Measurements from ENCODE around the gene PACRG.

Gene PACRG

DNA sequence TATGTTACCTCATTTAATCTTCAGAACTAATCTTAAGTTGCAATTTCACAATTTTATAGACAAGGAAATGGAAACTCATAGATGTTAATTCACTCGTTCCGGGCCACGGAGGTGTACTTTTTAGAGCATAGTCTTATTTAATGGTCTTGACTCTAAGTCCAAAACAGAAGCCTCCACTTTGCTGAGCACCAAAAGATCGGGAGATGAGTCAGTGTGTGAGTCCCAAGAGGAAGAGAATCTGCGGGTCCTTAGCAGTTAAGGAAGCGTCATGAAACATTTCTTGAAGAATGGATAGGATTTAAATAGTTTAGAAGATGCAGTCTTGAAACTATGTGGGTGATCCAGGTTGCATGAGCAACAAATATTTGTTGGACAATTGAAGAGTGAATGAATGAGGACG lies 454.9 kb downstream of the PACRG start:
- no peak for FAIRE-seq

DNA sequence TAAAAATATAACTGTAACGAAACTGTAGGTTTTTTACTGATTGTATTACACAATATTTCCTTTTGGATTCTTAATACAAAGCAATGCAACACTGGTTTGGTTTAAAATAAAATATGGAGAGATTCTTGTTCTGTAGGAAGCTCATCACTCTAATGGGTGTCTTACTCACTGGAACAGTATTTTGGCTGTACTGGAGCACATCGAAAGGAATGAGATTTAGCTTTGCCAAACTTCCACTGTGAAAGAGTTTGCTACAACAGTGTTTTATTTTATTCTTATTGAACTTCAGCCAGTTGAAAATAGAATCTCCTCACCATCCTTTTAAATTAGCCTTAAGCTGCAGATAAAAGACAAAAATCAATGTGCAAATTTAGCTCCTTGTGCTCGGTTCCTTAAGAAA lies 456.0 kb downstream of the PACRG start:
- no peak for FAIRE-seq

DNA sequence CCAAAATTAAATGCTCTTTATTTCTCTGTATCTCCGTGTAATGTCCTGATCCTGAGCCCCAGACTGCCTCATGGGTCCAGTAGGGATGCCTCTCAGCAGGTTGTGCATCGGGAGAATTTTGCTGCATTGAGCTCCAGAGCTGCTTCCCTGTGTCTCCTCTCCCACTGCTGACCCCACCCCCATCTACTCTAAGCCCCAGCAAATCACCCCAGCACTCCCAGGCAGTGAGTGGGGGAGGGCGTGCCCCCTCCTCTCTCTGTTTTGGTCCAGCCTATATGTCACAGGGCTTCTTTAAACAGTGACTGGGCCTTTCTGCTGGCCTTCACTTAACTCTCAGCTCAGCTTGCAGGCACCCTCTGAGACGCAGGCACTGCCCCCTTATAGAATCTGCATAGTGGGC lies 458.0 kb downstream of the PACRG start:
- no peak for FAIRE-seq

DNA sequence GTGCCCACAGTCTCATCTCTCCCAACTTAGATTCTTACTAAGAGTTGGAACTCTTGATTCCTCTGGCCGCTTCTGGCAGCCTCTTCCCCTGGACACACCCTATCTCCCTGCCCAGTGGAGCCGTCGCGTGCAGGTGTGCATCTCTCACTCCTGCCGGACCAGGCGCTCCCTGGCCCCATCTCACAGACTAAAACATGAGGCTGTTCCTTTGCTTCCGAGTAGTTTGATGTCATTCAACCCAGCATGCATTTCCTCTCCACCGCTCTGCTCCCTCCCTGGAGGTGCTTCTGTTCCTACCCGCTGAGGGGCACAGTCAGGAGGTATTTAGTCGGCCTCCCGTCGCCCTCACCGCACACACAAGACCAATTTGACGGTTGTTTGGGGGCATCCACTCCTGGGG lies 458.8 kb downstream of the PACRG start:
- FAIRE-seq: no peak

DNA sequence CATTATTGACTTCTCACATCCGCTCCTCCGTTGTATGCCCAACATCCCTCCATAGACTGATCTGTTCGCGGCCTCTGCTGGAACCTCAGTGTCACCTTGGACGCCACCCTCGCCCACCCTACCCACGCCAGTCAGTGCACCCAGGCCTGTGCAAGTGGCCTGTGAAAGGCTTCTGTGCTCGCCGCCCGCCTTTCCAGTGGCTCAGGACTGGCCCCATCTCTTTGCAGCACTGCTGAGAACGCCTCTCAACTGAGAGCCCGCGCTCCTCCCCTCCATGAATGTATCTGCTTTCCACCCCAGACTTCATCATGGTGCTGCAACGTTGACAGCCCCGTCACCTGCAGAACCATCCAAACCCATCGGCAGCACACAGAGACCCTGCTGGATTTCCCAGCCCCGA lies 459.4 kb downstream of the PACRG start:
- no peak for FAIRE-seq

DNA sequence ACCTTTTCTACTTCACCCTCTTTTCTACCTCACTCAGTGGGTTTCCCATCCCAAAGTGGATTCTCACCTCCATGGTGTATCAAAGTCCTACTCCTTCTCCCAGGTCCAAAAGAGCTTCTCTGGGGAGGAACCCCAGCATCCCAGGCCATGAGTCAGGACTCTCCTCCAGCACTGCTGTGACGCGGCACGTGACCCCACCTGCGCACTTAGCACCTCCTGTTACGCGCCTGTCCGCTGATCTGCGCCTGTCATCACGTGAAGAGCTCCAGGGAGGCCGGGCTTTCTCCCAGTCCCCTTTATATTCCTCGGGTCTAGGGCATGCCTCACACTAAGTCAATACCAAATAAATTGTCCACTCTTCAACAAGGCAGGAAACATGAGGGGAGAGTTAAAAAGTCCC lies 459.8 kb downstream of the PACRG start:
- no peak for FAIRE-seq

DNA sequence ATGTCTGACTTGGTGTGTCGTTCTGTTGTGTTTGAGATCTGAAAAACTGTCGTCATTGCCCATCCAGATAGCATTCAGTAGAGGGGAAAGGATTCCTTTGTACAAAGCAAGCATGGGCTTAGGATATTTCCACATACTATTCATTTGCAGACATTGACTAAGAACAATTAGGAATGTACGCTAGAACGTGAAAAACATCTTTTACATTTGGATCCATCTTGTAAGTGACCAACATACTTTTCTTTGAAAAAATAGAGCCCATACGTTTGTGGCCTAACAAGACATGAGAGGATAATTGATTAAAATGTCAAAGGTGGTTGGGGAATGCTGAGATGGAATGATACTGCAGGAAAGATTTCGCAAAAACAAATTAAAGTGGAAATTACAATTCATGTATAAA lies 461.0 kb downstream of the PACRG start:
- no peak for FAIRE-seq

DNA sequence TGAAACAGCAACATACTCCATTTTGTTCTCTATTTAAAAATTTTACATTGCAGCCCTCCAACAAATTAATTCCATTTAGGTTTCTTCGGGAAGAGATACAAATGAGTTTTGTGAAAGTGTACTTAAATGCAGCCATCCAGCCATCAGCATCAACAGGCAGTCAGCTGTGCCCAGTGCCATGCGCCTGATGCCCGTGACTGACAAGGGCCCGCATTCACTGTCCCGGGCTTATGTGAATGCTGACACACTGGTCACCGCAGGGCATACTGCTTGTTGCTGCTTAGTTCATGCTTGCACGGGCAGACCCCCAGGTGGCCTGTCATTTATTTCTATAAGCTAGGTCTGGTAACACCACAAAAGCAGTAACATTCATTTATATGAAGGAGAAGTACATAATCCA lies 461.8 kb downstream of the PACRG start:
- no peak for FAIRE-seq

DNA sequence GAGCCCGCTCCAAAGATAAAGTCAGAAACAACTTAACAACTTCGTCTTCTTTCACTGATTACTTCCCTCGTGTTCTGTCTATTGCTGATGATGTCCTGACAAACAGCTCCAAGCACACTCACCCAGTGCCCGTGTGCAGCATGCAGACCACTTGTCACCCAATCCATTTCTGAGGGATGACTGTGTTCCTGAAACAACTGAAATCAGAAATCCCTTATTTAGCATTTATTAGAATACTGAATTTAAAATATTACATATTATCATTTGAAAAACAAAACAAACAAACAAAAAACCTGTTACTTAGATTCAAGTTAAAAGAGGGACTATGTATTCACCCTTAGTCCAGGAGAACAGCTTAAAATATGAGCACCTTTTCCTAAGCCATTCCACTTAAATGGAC lies 463.0 kb downstream of the PACRG start:
- no peak for FAIRE-seq

DNA sequence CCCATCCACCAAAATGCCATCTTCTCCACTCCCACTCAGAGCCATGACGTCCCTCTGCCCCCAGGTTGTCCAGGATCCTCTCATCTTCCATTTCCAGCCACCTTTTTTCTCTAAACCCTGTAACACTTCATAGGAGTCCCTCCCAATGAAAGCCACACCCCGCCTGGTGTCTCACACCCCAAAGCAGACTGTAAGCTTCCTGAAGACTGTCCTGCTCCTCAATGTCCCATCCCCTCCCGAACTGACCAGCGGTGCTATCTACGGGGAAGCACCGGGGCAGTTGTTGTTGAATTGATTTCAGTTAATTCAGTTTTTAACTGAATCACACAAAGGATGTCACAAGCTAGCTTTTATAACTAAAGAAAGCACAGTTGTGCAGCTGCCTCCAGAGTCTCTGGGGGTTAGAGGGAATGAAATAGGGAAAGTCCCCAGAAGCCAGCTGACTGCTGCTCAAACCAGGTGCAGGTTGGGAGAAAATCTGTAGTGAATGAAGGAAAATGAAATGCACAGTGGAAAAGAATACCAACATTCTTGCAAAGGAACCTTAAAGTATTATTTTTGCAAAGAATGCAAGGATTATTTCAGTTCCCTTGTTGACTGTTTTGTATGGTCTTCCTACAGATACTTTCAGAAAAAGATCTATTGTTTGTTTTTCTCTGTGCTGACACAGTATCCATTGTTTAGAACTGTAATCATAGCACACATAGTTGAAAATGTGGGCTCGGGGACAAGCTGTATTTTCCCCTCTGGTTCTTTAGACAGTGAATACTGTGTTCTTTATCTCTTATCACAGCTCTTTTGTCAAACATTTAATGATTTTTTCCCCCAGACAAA lies 464.1 kb downstream of the PACRG start:
- no peak for FAIRE-seq

DNA sequence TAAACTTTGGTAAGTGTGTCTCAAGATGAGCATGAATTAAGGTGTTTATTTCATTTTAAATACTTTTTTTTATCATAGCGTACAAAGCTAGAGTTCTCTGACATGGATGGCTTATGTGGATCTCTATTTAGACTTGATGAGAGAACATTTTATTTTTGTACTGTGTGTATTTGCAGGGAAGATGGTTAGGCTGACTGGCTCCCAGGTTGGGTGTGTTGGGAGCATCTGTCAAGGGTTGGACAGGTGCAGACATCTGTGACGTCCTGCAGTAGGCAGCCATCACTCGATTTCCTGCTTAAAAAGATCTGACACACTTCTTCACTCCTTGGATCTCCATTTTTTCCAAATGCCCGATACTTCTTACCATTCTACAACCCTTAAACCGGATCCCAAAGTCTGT lies 464.8 kb downstream of the PACRG start:
- no peak for FAIRE-seq

DNA sequence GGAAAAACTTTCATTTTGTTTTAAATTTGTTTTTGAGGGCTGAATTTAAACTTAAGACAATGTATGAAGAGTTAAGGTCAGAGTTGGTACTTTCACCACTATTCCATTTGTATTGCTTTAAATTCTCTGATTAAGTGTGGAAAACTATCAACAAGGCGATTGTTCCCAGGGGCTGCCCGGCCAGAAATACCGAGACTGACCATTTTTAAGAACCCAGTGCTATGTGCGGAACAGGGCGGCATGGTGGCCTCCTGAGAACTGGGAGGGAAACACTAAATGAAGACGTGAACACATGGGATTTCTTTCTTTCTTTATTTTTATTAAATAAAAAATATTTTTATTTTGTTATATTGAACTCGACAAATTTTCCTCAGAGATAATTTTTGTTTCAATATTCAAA lies 465.6 kb downstream of the PACRG start:
- FAIRE-seq: no peak

DNA sequence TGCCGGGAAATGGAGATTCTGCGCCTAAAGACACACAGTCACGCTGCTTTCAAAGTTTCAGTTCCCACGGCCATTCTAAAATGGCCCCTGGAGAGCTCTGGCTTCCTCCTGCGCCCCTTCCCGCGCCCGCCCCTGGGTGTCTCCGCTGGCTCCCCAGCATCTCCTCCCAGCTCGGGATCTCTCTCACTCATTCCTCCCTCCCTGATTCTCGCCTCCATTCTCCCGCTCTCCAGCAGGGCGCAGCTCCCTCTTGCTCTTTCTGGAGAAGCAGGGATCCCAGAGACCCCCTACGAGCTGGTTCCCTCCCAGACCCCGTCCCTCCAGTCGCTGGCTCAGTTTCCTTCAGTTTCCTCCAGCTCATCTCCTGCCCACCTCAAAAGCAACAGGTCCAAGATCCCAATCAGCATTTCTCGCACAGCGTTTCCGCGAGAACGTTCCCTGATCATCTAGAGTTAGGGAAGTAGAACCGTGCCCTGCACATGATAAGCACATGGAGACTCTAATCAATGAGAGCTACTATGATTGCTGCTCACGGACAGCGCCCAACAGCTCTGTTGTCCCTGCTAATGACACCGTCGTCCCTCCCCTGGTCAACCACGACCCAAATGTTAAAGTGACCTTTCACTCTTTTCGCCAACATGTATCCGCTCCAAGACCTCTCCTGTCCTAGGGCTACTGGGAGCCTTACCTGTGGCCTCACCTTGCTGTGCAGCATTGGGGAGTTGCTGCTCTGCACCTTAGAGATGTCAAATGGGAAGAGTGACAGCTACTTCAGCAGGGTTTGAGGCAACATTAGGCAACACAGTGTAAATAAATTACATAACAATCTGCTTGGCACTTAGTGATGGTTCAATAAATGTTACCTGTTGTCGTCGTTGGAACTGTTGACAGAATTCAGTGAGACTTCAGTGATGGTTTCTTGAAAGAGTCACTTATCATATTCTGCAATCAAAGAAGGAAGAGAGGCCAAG lies 468.2 kb downstream of the PACRG start:
- FAIRE-seq: no peak

DNA sequence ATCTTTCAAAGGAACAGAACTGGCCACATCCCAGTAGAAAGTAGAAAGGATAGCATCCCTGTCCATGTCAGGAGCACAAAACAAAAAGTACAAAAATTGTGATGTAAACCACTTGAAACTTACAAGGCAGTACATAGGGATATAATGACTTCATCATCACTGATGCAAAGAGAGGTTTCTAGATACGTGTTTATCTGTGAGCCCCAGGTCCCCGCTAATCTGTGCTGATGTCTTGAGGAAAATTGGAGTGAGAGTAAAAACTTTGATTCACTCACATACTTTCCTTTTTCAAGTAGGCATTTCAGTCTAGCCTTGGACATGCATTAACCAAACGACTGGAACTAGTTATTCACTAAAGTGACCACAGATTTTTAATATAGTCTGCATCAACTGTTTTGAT lies 470.1 kb downstream of the PACRG start:
- no peak for FAIRE-seq

DNA sequence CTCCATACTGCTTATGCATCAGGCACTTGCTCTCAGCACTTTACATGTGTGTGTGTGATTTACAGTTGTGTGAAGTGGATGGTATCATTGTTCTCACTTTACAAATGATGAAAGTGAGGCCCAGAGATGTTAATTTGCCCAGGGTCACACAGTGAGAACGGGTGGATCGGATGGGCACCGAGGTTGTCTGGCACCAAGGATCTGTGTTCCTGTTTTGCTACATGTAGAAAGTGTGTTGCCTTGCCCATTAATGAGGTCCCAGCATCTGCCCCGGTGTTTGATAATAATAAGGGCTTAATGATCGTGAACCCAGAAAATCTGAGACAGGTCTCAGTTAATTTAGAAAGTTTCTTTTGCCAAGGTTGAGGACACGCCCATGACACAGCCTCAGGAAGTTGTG lies 470.6 kb downstream of the PACRG start:
- FAIRE-seq: no peak

DNA sequence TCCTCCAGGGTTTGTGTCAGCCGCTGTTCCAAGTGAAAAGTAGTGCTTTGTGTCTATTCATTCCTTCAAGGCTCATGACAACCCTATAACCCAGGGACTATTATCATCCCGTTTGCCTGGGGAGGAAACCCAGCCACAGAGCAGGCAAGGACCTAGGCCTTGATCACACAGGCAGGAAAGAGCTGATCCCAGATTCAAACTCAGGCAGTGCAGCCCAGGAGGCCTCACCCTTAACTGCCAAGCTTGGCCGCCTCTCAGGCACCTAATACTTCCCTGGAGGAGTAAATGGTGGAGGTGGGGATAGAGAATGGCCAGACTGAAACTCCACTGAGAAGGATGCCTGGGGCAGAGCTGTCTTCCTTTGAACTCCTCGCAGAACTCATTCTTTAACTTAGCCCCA lies 471.6 kb downstream of the PACRG start:
- no peak for FAIRE-seq

DNA sequence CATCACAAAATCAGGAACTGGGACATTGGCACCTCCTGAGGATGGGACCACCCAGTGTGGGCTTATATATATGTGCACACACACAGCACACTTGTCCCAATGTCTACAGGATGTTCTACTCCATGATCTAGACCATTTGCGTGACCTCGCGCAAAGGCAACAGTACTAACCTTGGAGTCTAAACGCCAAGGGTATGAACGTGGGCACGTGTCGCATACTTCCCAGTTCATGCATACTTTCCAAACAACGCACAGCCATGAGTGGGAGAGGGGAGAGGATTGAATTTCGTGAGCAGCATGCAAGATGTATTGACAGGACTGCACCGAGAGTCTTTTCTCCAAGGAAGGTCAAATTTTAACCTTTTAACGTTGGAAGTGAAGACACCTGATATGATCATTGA lies 472.5 kb downstream of the PACRG start:
- FAIRE-seq: no peak

DNA sequence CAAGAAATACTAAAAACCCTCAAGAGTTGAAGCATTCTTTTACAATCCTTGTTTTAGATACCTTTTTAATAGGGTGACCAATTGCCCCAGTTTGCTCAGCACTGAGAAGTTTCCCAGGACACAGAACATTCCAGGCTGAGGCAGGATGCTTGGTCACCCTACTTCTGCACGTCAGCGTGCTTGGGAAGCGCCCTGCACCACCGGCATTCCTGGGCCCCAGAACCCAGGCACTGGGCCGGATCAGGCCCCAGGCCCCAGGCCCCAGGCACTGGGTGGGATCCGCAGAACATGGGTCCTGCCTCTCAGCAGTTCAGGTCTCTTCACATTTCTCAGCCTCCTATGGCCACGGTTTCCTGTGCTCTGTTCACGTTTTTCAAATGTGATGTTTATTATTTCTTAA lies 472.9 kb downstream of the PACRG start:
- no peak for FAIRE-seq

DNA sequence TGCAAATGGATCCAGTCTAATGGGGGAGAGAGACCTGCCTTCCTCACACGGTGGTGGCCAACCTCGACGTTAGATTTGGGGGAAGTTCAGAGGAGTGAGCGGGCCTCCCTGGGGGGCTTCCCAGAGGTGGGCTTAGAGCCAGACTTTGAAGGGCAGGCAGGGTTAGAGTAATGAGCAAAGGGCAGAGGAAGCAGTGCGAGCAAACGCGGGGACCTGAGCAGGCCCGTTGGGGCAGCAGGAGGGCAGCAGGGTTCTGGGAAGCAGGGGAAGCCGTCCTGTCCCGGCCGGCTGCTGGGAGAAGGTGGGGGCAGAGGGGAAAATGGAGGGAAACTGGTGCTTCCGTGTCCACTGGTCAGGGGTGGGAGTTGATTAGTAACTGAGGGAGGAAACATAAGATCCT lies 474.1 kb downstream of the PACRG start:
- FAIRE-seq: no peak

DNA sequence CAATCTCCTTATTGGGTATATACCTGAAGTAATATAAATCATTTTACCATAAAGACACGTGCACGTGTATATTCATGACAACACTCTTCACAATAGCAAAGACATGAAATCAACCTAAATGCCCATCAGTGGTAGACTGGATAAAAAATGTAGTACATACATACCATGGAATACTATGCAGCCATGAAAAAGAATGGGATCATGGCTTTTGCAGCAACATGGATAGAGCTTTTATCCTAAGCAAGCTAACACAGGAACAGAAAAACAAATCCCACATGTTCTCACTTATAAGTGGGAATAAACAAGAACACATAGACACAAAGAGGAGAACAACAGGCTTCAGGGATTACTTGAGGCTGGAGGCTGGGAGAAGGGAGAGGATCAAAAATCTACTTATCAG lies 478.4 kb downstream of the PACRG start:
- FAIRE-seq: no peak

DNA sequence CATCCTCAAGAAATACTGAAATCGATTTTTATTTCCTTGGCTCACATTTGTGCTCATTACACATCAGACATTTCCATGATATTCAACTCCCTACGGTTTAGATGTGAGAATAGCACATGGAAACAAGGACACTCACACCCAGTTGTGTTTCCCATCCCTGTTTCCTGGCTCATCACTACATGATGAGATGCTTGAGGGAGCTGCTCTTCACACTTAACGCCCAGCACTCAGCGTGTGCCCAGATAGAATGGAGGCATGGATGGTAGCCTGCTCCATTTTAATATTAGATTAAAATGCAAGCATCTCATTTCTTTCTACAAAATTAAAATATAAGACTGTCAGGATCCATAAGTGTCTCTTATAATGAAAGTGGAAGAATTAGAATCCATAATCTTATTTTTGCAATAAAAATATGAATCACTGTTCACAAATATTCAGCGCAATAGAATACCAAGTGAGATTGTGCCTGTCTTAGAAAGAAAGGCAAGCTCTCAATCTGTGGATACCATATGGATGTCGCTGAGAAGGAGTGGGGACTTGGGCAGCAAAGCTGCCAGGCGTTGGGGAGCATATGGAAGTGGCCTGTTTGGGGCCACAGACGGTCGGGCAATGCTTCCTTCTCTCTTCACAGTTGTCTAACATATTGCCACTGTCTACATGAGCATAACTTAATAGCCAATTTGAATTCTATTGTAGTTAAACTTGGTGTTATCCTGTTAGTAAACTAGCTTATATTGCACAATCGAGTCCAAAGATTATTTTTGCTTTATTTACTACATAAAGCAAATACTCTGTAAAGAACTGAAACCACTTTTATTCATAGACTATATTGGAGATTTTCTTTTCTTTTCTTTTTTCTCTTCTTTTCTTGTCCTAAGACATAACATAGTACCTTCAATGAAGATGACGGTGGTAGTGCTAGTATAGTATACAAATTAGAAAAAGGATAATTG lies 479.9 kb downstream of the PACRG start:
- no peak for FAIRE-seq

DNA sequence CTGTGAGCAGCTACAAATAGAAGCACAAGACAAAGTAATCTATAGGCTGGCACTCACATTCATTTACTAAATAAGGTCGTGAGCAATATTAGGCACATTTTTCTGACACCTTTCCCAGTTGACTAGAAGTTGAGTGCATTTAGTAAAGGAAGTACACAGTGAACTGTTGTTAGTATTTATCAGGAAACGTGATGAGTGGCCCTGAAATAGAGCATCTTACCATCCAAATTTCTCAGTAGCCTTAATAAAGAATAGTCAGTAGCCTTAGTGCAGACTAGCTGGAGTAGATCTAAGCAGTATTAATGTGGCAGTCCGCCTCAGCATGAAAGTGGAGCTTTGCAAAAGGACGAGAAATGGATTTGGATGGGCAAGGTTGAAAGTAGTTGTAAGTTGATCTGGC lies 481.2 kb downstream of the PACRG start:
- FAIRE-seq: no peak

DNA sequence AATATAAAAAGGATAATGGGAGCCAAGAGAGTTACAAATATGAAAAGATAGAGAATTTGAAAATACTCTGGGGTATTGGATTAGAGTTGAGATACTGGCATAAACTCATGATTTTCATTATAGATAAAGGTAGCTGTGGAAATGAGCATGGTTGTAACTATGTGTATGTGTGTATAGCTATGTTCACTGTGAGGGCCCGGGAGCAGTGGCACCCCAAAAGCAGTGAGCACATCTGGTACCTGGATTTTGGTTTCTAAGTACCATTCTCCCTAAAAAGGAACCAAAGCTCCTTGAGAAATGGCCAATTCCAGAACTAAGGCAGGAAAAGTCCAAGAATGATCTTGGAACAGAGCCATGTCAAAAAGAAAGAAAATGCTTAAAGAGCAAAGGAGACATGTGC lies 484.3 kb downstream of the PACRG start:
- FAIRE-seq: no peak

Measured in islet of Langerhans (tissue), 1 donor.